NCI-H524 treated with DMSO at 0.1 percent for 48 hours (cell line): Measurements from ENCODE around the gene NEURL4.
"Not testable (repeated sequence)": the region's sequence is repeated elsewhere in the genome, so short reads cannot be mapped to it uniquely, and the experiment has no call there.

Source experiments
- DNase-seq: peaks from one replicate; lab custom pipeline; 2025; lab: John Stamatoyannopoulos, UW

NEURL4 gene

GRCh38 chr17:7347630-7348477, 18.7 kb upstream of the NEURL4 start:
- no peak for DNase-seq

DNA sequence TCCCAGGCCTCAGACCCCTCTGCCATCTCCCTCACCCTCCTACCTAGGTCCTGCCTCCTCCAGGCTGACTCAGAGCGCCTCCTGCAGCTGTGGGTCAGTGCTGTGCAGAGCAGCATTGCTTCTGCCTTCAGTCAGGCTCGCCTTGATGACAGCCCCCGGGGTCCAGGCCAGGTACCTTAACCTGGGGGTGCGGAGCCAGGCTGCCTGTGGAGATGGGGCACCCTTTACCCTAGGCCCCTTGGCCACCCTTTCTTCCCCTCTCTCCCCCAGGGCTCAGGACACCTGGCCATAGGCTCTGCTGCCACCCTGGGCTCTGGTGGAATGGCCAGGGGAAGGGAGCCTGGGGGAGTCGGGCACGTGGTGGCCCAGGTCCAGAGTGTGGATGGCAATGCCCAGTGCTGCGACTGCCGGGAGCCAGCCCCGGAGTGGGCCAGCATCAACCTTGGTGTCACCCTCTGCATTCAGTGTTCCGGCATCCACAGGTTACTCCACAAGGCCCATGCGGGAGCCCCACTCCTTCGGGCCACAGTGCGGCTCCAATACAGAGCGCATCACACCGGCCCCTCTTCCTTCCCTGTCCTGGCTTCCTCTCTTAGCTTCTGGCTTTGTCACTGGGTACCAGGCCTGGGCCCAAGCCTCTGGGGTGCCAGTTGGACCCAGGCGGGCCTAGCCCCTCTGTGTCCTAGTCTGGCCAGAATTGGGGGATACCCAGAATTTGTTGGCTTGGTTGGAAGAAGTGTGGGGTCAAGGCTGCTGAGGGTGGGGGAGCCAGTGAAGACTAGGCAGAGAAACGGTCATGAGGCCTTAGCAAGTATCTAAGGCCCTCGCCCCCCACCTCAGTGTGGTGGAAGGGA, 17.9 kb upstream of the NEURL4 start:
- no peak for DNase-seq

- DNase-seq, result no peak
Observed at GRCh38 chr17:7343250-7343649, 14.1 kb upstream of the NEURL4 start.

- DNase-seq, result no peak
Observed at GRCh38 chr17:7341842-7342241, 12.7 kb upstream of the NEURL4 start.

DNA sequence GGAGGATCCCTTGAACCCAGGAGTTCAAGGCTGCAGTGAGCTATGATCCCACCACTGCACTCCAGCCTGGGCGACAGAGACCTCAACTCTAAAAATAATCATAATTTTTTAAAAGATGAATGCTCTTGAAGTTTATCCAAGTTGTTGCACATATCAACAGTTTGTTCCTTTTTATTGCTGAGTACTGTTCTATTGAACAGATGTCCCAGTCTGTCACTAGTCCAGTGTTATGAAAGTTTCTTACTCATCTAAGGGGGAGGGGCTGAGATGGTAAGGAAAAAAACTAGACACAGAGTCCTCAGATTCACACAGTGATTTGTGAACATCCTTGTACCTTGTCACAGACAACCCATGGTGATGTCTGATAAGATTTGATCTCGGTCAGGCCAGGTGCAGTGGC, 11.0 kb upstream of the NEURL4 start:
- DNase-seq, result no peak

GRCh38 chr17:7337600-7337999, 8.5 kb upstream of the NEURL4 start:
- not testable (repeated sequence) for DNase-seq

DNA sequence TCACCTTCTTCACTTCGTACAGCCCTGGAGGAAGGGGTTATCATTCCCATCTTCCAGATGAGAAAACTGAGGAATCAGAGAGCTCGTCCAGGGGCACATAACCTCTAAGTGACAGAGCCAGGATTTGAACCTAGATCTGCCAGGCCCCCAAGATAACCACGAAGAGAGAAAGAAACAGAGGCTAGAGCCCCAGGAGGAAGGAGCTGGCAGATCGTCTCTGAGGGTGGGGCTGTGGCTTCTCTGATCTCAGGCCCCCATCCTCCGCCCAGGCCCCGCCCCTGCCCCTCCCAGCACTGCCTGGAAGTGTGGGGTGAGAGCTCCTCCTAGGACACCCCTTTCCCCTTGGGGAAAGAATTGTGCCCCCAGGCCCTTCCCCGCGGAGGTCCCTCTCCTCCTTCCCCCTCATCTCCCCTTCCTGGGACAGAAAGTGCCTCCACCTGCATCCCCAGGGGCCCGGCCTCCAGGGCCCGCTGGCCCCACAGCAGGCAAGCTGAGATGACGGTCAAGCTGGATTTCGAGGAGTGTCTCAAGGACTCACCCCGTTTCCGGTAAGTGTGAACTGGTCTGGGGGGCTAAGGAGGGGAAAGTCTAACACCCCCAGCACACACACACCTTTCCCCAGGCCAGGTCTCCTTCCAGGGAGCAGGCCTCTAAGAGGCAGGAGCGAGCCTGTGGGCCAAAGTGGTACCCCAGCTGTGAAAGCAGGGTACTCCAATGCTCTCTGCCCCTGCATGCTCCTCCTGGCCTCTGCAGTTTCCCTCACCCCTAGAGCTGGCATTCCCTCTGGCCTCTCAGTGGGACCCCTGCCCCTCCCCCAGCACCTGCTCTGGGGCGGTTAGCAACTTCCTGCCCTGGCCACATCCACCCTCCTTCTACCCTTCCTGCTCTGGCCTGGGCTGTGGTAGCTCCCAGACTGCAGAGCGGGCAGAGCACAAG, 7.4 kb upstream of the NEURL4 start, which contains the start of gene ACAP1:
TSS of gene ACAP1 (plus strand) at position 290 of the 936 bp plus-strand sequence. CDS start at position 496, 206 bp downstream.
- no peak for DNase-seq

DNA sequence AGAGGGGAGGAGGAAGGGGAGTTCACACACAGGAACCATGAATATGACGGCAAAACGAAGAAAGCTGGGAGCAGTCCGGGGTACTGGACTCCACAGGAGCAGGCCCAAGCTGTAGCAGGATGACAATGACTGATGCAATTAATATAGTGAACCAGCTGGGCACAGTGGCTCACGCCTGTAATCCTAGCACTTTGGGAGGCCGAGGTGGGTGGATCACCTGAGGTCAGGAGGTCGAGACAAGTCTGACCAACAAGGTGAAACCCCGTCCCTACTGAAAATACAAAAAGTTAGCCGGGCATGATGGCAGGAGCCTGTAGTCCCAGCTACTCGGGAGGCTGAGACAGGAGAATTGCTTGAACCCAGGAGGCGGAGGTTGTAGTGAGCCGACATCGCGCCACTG, 6.6 kb upstream of the NEURL4 start:
- not testable (repeated sequence) for DNase-seq

DNA sequence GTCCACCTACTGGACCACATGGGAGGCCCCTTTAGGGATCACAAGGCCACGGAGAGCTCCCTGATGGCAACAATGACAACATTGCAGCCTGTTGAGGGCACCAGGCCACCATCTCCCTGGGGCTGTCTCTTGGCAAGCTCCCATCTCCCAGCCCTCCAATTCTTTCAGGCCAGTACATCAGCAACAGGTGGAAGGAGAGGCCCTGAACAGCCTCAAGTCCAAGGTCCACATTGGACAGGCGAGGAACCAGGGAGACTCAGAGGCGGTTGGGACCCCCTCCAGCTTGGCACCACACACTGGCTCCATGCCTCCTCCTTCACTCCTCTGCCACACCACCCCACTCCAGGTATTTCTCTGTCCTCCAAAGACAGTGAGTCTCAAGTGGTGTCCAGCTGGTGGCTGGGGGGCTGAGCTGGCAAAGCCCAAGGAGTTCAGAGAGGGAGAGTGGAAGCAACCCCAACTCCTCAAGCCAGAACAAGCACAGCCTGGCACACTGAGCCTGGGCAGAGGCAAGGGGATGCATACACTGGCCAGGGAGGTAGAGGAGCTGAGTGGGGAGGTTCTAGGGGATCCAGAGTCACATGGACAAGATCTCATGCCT, 5.9 kb upstream of the NEURL4 start:
- DNase-seq, result no peak

DNA sequence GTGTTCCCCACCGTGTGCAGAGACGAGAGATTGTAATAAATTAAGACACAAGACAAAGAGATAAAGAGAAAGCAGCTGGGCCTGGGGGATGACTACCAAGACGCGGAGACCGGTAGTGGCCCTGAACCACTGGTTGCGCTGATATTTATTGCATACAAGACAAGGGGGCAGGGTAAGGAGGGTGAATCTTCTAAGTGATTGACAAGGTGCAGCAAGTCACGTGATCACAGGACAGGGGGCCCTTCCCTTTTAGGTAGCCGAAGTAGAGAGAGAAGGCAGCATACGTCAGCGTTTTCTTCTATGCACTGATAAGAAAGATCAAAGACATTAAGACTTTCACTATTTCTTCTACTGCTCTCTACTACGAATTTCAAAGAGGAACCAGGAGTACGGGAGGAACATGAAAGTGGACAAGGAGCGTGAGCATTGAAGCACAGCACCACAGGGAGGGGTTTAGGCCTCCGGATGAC, 3.5 kb upstream of the NEURL4 start:
- DNase-seq, result not testable (repeated sequence)

- DNase-seq, result no peak
Observed at GRCh38 chr17:7332111-7332510, 3.0 kb upstream of the NEURL4 start.

GRCh38 chr17:7330638-7331015, 1.5 kb upstream of the NEURL4 start:
- no peak for DNase-seq

- no peak for DNase-seq
Observed at GRCh38 chr17:7329997-7330637, 982 bp upstream of the NEURL4 start.

DNA sequence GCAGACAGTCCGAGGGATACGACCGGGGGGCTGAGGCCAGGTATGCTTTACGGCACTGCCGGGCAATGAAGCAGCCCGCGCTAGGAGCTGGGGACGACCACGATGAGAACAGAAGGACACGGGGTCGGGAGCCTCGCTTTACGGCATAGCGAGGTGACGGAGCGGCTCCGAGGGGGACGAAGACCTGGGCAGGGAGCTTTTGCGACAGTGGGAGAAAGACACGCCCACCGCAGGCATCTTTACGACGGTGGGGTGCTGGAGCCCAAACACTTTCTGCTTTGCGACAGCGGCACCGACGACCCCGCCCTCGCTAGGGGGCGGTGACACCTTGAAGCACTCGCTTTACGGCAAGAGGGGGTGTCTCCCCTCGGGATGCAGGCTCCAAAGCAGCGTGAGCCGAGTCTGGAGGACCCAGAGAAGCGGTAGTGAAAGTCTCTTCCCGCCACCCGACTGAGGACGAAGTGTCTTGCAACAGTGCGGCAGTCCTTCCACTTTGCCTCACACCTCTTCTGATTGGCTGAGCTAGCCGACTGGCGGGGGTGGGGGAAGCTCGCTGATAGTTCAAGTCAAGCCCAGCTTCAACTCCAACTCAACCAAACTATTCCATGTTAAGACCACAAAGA, 350 bp upstream of the NEURL4 start:
- peak; percentile 68 for DNase-seq

- DNase-seq, result no peak
Observed at GRCh38 chr17:7328009-7328408, 1.1 kb downstream of the NEURL4 start.

- no peak for DNase-seq
Observed at GRCh38 chr17:7327501-7327900, 1.6 kb downstream of the NEURL4 start.

DNA sequence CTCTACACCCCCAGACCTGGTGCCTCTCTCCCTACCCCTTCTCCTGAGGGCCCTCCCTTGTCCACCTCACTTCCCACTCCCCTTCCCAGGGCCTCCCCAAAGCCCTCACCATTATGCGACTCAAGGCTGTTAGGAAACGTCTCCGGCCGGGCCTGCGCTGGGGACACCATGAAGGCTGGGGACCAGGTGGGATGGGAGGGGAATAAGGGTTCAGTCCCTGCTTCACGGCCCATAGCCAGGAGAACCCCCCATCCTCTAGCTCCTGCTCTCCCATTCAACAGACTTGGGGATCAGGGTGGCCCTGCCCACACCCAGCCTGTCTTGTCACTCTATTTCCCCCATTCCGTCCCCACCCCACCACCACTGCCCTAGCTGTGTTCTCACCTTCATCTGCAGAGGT, 2.1 kb downstream of the NEURL4 start:
- DNase-seq, result no peak

- no peak for DNase-seq
Observed at GRCh38 chr17:7326186-7326585, 2.9 kb downstream of the NEURL4 start.

GRCh38 chr17:7325031-7325528, 4.1 kb downstream of the NEURL4 start:
- no peak for DNase-seq

DNA sequence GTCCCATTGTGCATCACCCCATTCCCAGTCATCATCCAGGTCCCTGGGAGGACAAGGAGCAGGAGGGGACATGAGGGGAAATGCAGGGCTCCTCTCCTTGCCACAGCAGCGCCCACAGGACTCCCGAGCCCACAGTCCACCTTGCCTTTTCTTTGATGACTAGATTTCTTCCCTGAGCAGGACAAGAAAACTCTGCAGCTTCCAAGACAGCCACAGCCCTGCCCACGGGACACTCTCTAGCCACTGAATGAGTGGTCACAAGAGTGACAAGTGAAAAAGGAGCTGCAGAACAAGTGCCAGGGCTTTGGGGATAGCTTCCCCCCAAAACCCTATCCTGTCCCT, 4.7 kb downstream of the NEURL4 start:
- no peak for DNase-seq
